K562 (cell line): Measurements from ENCODE around the gene FKBP2. TPM values are rescaled to one million over a fixed set of nuclear protein-coding genes. Genes with fewer than 3 reads are reported as not detected.

ENCODE experiments used
- CTBP1 ChIP-seq: fragments of 450-650 bp; IDR thresholded peaks from 2 replicates; pipeline ENCODE4 v1.6.1; 2016; ENCODE audit warnings: borderline replicate concordance
- DDX20 ChIP-seq: fragments of 450-650 bp; IDR thresholded peaks from 2 replicates; pipeline ENCODE4 v1.6.1; 2016; ENCODE audit warnings: missing genetic modification characterization, low read depth, mild to moderate bottlenecking, missing compliant biosample characterization, moderate library complexity
- FOSL1 ChIP-seq: fragments of 200-800 bp; sonication (Bioruptor generic); conservative IDR thresholded peaks from 2 replicates; pipeline ENCODE4 v1.6.1; 2016; ENCODE audit warnings: missing genetic modification characterization, missing compliant biosample characterization
- KLF16 ChIP-seq: IDR thresholded peaks from 2 replicates; pipeline ENCODE4 v1.6.1; 2016; ENCODE audit warnings: antibody characterized with exemption
- LCOR ChIP-seq: sonication (generic); formaldehyde crosslinking; IDR thresholded peaks from 2 replicates; pipeline ENCODE4 v1.8.0; 2022; ENCODE audit warnings: mild to moderate bottlenecking, missing genetic modification reagents
- MAZ ChIP-seq, 2 experiments: fragments of 450-650 bp in 1 of 2; sonication (generic) in 1 of 2; formaldehyde crosslinking; IDR thresholded peaks in 1 of 2; conservative IDR thresholded peaks in 1 of 2; 2 replicates each; pipeline versions ENCODE4 v1.4.0 to v1.5.0; 2020; ENCODE audit warnings: mild to moderate bottlenecking in 1 of 2, missing genetic modification reagents in 1 of 2
- MTF1 ChIP-seq: fragments of 250-450 bp; sonication (Bioruptor Pico); IDR thresholded peaks from 2 replicates; pipeline ENCODE4 v1.9.0; 2021; ENCODE audit warnings: moderate library complexity, mild to moderate bottlenecking, inconsistent platforms, borderline replicate concordance
- NR2C2 ChIP-seq, 2 experiments: fragments of 200-800 bp in 1 of 2; sonication (Bioruptor generic) in 1 of 2; sonication (generic) in 1 of 2; formaldehyde crosslinking in 1 of 2; IDR thresholded peaks; 2 replicates each; pipeline versions ENCODE4 v1.6.1 to v1.8.0; 2016 to 2022; ENCODE audit warnings: mild to moderate bottlenecking in 1 of 2, missing compliant biosample characterization in 1 of 2, missing genetic modification characterization in 1 of 2, missing genetic modification reagents in 1 of 2
- POLR2B ChIP-seq: fragments of 450-650 bp; IDR thresholded peaks from 2 replicates; pipeline ENCODE4 v1.6.1; 2018; ENCODE audit warnings: low read depth; ENCODE audit not compliant: partially characterized antibody
- PTBP1 ChIP-seq: fragments of 200-400 bp; formaldehyde crosslinking; IDR thresholded peaks from 2 replicates; pipeline ENCODE4 v1.6.1; 2017; ENCODE audit warnings: low read depth, low read length
- RB1 ChIP-seq: fragments of 450-650 bp; IDR thresholded peaks from 2 replicates; pipeline ENCODE4 v1.6.1; 2017; ENCODE audit warnings: low read depth, mild to moderate bottlenecking
- RBM15 ChIP-seq: fragments of 200-400 bp; formaldehyde crosslinking; IDR thresholded peaks from 2 replicates; pipeline ENCODE4 v1.6.1; 2018; ENCODE audit warnings: mild to moderate bottlenecking, low read length, moderate library complexity; ENCODE audit not compliant: insufficient read depth
- SIN3B ChIP-seq: fragments of 450-650 bp; IDR thresholded peaks from 2 replicates; pipeline ENCODE4 v1.6.1; 2017; ENCODE audit warnings: low read depth, mild to moderate bottlenecking, moderate library complexity
- SMARCA4 ChIP-seq: fragments of 450-650 bp; IDR thresholded peaks from 2 replicates; pipeline ENCODE4 v1.6.1; 2016
- TGIF2 ChIP-seq: sonication (generic); formaldehyde crosslinking; IDR thresholded peaks from 2 replicates; pipeline ENCODE4 v1.8.1; 2022; ENCODE audit warnings: mild to moderate bottlenecking, missing genetic modification reagents, moderate library complexity
- ZBTB8A ChIP-seq: fragments of 450-650 bp; IDR thresholded peaks from 2 replicates; pipeline ENCODE4 v1.6.1; 2018; ENCODE audit warnings: mild to moderate bottlenecking, moderate library complexity; ENCODE audit not compliant: partially characterized antibody
- ZNF785 ChIP-seq: fragments of 250-450 bp; sonication (Bioruptor Pico); IDR thresholded peaks from 2 replicates; pipeline ENCODE4 v1.4.0; 2020; ENCODE audit warnings: mild to moderate bottlenecking
- ZSCAN29 ChIP-seq: fragments of 450-650 bp; IDR thresholded peaks from 2 replicates; pipeline ENCODE4 v1.6.1; 2017
- polyA plus RNA-seq, 8 experiments: library from polyadenylated mRNA; depleted of rRNA in 4 of 8; stranded (reverse) in 5 of 8; unstranded in 3 of 8; fragments of >200 nt; fragmentation: Nextera tagmentation in 2 of 8; fragmentation: Illumina TruSeq in 1 of 8; extraction: Ambion mirVana in 2 of 8; extraction: Trizol in 1 of 8; gene quantifications; 2 replicates each; pipeline versions ENCODE4 v1.2.1 to v1.2.3, GENCODE V29; 2011 to 2014; ENCODE audit warnings: inconsistent platforms in 1 of 8, missing spikeins in 1 of 8
- total RNA-seq, 7 experiments: library from RNA; depleted of rRNA in 6 of 7; stranded (reverse); fragments of >200 nt in 6 of 7; fragmentation: Illumina TruSeq in 2 of 7; extraction: Trizol in 2 of 7; gene quantifications; 2 replicates each; pipeline versions ENCODE4 v1.2.1 to v1.2.3, GENCODE V29; 2011 to 2021; ENCODE audit warnings: low replicate concordance in 1 of 7
- TF ChIP-seq, protein P1 (sequence below): IDR thresholded peaks from 2 replicates; pipeline ENCODE4 v1.6.1; 2016; ENCODE audit warnings: missing genetic modification characterization, missing compliant biosample characterization
- TF ChIP-seq, protein P2 (sequence below): fragments of 450-650 bp; formaldehyde crosslinking; IDR thresholded peaks from 2 replicates; pipeline ENCODE4 v1.4.0; 2022; ENCODE audit warnings: missing genetic modification characterization
- TF ChIP-seq, protein P3 (sequence below): sonication (generic); formaldehyde crosslinking; IDR thresholded peaks from 2 replicates; pipeline ENCODE4 v1.8.0; 2023; ENCODE audit warnings: missing genetic modification reagents, mild to moderate bottlenecking, borderline replicate concordance

FKBP2 gene
- total and polyA plus RNA-seq, 9 of the 15 experiments (the other 6 are each of a cell fraction or from before 2014, with no cell fraction given), result 3.5 to 151 (median 58.1) TPM

DNA sequence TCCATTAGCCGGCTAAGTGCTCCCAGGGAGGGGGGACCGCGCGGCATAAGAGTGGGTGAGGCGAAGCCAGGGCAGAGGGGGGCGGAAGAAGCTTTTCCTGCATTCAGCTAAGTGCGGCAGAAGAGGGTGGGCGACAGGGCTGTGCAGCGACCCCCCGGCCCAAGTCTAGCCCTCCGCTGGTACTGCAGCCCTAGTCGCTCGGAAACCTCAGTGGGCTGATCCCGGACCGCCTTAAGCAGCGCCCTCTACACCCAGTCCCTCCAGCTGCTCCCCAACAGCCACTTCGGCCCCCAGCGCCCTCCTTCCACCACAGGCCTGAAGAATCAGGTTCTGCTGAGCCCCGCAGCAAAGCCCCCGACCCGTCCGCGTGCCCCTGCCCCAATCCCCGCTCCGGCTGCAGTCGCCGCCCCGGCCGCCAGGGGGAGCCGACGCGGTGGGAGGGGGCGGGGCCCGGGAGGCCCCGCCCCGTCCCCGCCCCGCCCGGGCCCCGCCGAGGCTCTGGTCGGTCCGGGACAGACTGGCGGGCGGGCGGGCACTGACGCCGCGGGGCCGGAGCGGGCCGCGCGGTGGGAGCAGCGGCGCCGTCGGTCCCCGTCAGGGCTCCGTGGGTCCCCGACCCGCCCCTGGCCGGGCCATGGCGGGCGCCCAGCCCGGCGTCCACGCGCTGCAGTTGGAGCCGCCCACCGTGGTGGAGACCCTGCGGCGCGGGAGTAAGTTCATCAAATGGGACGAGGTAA lies 10.3 kb downstream of the FKBP2 start, which contains the start of gene PLCB3 (continued):
- TF ChIP-seq, protein P1, sequence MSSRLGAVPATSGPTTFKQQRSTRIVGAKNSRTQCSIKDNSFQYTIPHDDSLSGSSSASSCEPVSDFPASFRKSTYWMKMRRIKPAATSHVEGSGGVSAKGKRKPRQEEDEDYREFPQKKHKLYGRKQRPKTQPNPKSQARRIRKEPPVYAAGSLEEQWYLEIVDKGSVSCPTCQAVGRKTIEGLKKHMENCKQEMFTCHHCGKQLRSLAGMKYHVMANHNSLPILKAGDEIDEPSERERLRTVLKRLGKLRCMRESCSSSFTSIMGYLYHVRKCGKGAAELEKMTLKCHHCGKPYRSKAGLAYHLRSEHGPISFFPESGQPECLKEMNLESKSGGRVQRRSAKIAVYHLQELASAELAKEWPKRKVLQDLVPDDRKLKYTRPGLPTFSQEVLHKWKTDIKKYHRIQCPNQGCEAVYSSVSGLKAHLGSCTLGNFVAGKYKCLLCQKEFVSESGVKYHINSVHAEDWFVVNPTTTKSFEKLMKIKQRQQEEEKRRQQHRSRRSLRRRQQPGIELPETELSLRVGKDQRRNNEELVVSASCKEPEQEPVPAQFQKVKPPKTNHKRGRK (tag), result no peak
- TF ChIP-seq POLR2B (no peak), ZSCAN29 (no peak), RBM15 (no peak), LCOR (CRISPR knock-in tag) (no peak), ZBTB8A (no peak), ZNF785 (CRISPR knock-in tag) (no peak), SIN3B (no peak), PTBP1 (no peak), CTBP1 (no peak), RB1 (peak; percentile 55; the same call in 1 of the 2 replicates), MAZ (CRISPR knock-in tag; conservative IDR thresholded peaks at IDR 0.05 in 1 of 2, IDR thresholded peaks at IDR 0.05 in 1 of 2) (peak; percentile 71 to 78), TGIF2 (CRISPR knock-in tag) (no peak), FOSL1 (tag) (no peak), KLF16 (no peak), DDX20 (no peak), NR2C2 (CRISPR knock-in tag; IDR thresholded peaks at IDR 0.05) (no peak), NR2C2 (tag; IDR thresholded peaks at IDR 0.05) (peak; percentile 15; the same call in 1 of the 2 replicates), SMARCA4 (no peak), MTF1 (CRISPR knock-in tag) (no peak)
- TF ChIP-seq, protein P2, sequence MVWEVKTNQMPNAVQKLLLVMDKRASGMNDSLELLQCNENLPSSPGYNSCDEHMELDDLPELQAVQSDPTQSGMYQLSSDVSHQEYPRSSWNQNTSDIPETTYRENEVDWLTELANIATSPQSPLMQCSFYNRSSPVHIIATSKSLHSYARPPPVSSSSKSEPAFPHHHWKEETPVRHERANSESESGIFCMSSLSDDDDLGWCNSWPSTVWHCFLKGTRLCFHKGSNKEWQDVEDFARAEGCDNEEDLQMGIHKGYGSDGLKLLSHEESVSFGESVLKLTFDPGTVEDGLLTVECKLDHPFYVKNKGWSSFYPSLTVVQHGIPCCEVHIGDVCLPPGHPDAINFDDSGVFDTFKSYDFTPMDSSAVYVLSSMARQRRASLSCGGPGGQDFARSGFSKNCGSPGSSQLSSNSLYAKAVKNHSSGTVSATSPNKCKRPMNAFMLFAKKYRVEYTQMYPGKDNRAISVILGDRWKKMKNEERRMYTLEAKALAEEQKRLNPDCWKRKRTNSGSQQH (CRISPR knock-in tag), result no peak
- TF ChIP-seq, protein P3, sequence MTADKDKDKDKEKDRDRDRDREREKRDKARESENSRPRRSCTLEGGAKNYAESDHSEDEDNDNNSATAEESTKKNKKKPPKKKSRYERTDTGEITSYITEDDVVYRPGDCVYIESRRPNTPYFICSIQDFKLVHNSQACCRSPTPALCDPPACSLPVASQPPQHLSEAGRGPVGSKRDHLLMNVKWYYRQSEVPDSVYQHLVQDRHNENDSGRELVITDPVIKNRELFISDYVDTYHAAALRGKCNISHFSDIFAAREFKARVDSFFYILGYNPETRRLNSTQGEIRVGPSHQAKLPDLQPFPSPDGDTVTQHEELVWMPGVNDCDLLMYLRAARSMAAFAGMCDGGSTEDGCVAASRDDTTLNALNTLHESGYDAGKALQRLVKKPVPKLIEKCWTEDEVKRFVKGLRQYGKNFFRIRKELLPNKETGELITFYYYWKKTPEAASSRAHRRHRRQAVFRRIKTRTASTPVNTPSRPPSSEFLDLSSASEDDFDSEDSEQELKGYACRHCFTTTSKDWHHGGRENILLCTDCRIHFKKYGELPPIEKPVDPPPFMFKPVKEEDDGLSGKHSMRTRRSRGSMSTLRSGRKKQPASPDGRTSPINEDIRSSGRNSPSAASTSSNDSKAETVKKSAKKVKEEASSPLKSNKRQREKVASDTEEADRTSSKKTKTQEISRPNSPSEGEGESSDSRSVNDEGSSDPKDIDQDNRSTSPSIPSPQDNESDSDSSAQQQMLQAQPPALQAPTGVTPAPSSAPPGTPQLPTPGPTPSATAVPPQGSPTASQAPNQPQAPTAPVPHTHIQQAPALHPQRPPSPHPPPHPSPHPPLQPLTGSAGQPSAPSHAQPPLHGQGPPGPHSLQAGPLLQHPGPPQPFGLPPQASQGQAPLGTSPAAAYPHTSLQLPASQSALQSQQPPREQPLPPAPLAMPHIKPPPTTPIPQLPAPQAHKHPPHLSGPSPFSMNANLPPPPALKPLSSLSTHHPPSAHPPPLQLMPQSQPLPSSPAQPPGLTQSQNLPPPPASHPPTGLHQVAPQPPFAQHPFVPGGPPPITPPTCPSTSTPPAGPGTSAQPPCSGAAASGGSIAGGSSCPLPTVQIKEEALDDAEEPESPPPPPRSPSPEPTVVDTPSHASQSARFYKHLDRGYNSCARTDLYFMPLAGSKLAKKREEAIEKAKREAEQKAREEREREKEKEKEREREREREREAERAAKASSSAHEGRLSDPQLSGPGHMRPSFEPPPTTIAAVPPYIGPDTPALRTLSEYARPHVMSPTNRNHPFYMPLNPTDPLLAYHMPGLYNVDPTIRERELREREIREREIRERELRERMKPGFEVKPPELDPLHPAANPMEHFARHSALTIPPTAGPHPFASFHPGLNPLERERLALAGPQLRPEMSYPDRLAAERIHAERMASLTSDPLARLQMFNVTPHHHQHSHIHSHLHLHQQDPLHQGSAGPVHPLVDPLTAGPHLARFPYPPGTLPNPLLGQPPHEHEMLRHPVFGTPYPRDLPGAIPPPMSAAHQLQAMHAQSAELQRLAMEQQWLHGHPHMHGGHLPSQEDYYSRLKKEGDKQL (CRISPR knock-in tag), result no peak
